Skeletal muscle satellite cell (primary cell): ENCODE data around the gene CHAMP1. TPM values are rescaled to one million over a fixed set of nuclear protein-coding genes. Genes with fewer than 3 reads are reported as not detected.
"Not testable (repeated sequence)": the region's sequence is repeated elsewhere in the genome, so short reads cannot be mapped to it uniquely, and the experiment has no call there.

ENCODE experiments used
- H3K27me3 ChIP-seq: 2 replicates; pipeline ENCODE4 v1.7.0; 2013; ENCODE audit warnings: low read length; ENCODE audit not compliant: control insufficient read depth, insufficient read depth
- H3K36me3 ChIP-seq: 2 replicates; pipeline ENCODE4 v1.7.0; 2013; ENCODE audit warnings: mild to moderate bottlenecking, control low read depth, low read length; ENCODE audit not compliant: insufficient read depth
- H3K4me1 ChIP-seq: 2 replicates; pipeline ENCODE4 v1.7.0; 2013; ENCODE audit warnings: low read length; ENCODE audit not compliant: control insufficient read depth, insufficient read depth
- H3K4me2 ChIP-seq: 2 replicates; pipeline ENCODE4 v1.7.0; 2013; ENCODE audit warnings: mild to moderate bottlenecking, low read length
- H3K4me3 ChIP-seq: 2 replicates; pipeline ENCODE4 v1.7.0; 2013; ENCODE audit warnings: low read length
- H3K9ac ChIP-seq: 2 replicates; pipeline ENCODE4 v1.7.0; 2013; ENCODE audit warnings: mild to moderate bottlenecking, low read depth, low read length, moderate library complexity
- H3K9me3 ChIP-seq: replicated peaks from 2 replicates; pipeline ENCODE4 v1.7.0; 2013; ENCODE audit warnings: mild to moderate bottlenecking, control low read depth, low read length
- small RNA-seq: library from RNA; depleted of rRNA; stranded (forward); fragments of <200 nt; gene quantifications from one replicate; pipeline ENCODE3, GENCODE V24; 2012

Gene CHAMP1

GRCh38 chr13:114341003-114341777 lies 26.9 kb downstream of the CHAMP1 start:
- no peak overlapping the region for H3K9ac ChIP-seq
- H3K27me3 ChIP-seq = peaks cover 2% of the 10 kb centered on the region
- no peak overlapping the region for H3K4me3 ChIP-seq

DNA sequence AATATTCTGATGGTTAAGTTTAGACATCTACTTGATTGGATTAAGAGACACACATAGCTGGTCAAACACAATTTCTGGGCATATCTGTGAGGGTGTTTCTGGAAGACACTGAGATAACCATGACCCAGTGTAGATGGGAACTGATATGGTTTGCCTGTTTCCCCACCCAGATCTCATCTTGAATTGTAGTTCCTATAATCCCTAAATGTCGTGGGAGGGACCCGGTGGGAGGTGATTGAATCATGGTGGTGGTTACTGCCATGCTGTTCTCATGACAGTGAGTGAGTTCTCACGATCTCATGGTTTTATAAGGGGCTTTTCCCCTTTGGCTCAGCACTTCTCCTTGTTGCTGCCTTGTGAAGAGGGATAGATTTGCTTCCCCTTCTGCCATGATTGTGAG lies 33.0 kb downstream of the CHAMP1 start:
- H3K4me2 ChIP-seq, H3K4me1 ChIP-seq, H3K36me3 ChIP-seq, H3K9me3 ChIP-seq, H3K4me3 ChIP-seq, H3K9ac ChIP-seq: not testable (repeated sequence)
- peaks cover 18% of the 10 kb centered on the region for H3K27me3 ChIP-seq

More at GRCh38 chr13:114341003-114341777, 26.9 kb downstream of the CHAMP1 start:
- Histone ChIP-seq H3K36me3 (no peaks in the 10 kb centered on the region), H3K4me2 (no peak overlapping the region), H3K4me1 (no peaks in the 10 kb centered on the region), H3K9me3 (no peaks in the 10 kb centered on the region)

GRCh38 chr13:114352763-114353162 lies 38.5 kb downstream of the CHAMP1 start:
- not testable (repeated sequence) for H3K9ac ChIP-seq, H3K4me3 ChIP-seq, H3K4me2 ChIP-seq, H3K4me1 ChIP-seq, H3K36me3 ChIP-seq, H3K9me3 ChIP-seq
- peaks cover 16% of the 10 kb centered on the region for H3K27me3 ChIP-seq

- not testable (repeated sequence) for H3K4me1 ChIP-seq, H3K9ac ChIP-seq, H3K36me3 ChIP-seq, H3K4me2 ChIP-seq, H3K9me3 ChIP-seq, H3K4me3 ChIP-seq
- peaks cover 15% of the 10 kb centered on the region for H3K27me3 ChIP-seq
These were observed 39.1 kb downstream of the CHAMP1 start for GRCh38 chr13:114353382-114353781.

Small RNA genes lying within 50 kb of the gene (small RNA-seq; reads per million reads assigned to genes)
- gene MIR4502 = not detected
